AG09309 (cell line): ENCODE results near the gene NME5.

Source experiments
- DNase-seq: peaks from one replicate; pipeline ENCODE4 v3.0.0-alpha.2; 2010; ENCODE audit warnings: low read depth
- H3K4me3 ChIP-seq: 2 replicates; pipeline ENCODE4 v1.5.1; 2011; ENCODE audit warnings: mild to moderate bottlenecking, low read depth, low read length, moderate library complexity; ENCODE audit not compliant: control insufficient read depth
- TF ChIP-seq, protein P1 (sequence below): IDR thresholded peaks from 2 replicates; pipeline ENCODE4 v1.5.1; 2011; ENCODE audit warnings: mild to moderate bottlenecking, low read depth, low read length, inconsistent platforms; ENCODE audit not compliant: insufficient read depth, control insufficient read depth; ENCODE audit errors: missing control alignments

Gene NME5

DNA sequence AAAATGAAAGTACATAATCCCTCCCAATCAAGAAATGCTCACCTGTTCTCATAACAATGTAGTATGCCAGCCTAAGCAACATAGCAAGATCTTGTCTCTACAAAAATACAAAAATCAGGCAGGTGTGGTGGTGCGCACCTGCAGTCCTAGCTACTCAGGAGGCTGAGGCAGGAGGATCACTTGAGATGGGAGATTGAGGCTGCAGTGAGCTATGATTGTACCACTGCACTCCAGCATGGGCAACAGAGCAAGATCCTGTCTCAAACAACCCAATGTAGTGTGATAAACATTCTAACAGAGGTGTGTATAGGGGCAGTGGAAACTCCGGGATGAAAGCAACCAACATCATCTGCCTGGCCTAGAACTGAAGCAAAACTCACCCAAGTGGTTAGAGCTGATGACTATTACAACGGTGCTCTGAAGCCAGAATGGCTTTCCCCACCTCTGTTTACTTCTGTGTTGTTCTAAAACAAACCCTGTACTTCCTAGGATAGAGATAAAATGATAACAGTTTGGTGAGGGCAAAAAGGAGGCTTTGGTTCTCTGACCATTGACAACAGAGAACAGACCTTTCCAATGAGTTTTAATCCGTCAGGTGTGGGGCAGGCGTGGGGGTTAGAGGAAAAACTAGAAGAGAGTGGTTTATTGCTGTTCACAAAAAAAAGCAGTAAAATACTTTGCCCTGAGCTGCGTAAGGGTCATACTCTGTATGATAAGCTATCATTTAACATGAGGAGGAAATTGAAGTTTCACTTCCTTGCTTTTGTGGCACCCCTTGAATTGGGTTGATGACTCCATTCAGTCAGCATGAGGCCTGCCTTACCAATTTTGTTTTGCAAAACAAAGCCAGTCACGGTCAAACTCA is 36.5 kb downstream of the NME5 start:
- no peak overlapping the region for H3K4me3 ChIP-seq
- TF ChIP-seq, protein P1, sequence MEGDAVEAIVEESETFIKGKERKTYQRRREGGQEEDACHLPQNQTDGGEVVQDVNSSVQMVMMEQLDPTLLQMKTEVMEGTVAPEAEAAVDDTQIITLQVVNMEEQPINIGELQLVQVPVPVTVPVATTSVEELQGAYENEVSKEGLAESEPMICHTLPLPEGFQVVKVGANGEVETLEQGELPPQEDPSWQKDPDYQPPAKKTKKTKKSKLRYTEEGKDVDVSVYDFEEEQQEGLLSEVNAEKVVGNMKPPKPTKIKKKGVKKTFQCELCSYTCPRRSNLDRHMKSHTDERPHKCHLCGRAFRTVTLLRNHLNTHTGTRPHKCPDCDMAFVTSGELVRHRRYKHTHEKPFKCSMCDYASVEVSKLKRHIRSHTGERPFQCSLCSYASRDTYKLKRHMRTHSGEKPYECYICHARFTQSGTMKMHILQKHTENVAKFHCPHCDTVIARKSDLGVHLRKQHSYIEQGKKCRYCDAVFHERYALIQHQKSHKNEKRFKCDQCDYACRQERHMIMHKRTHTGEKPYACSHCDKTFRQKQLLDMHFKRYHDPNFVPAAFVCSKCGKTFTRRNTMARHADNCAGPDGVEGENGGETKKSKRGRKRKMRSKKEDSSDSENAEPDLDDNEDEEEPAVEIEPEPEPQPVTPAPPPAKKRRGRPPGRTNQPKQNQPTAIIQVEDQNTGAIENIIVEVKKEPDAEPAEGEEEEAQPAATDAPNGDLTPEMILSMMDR: no peak
- no peak for DNase-seq

DNA sequence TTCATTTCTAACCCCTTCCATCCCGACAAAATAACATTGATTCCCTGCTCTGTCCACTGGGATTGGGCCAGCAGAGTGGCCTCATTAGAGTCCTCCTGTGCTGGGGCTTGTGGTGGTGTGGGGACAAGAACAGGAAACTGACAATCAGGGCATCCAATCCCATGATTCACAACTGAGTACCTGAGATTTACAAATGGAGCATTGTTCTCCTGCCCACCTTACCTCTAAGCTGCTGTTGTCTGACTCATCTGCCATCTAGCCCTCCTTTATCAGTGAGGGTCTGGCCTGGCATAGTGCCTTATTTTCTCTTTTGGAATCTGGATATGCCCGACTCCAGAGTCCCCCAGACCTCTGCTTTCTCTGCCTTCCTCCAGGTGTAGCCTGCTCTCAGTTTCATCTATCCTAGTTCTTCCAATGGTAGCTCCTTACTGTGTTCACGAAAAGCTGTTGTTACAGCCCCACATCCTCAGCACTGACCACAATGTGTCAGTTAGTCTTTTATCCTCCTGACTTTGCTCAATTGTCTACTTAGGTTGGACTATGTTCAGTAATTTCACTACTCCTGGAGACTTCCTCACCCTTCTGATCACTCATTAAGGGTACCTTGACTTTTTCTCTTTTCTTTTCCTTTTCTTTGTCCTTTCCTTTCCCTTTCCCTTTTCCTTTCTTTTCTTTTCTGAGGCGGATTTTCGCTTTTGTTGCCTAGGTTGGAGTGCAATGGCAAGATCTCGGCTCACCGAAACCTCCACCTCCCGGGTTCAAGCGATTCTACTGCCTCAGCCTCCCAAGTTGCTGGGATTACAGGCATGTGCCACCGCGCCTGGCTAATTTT is 42.0 kb downstream of the NME5 start:
- TF ChIP-seq, protein P1: no peak
- H3K4me3 ChIP-seq: no peak overlapping the region
- DNase-seq: no peak

DNA sequence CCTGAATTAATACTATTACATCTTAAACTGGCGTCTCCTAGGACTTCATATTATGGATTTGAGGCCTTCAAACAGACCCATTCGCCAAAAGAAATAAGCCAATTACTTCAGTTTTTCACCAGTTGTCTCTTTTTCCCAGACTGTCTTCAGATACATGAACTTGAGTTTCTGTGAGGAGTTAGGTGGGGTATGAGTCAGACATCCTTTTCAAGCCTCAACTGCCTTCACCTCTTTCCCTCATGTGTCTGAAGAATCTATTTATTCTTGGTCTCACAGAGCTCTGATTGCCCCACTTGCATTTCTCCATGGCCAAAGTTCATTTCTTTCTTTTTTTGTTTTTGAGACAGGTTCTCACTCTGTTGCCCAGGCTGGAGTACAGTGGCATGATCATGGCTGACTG is 42.9 kb downstream of the NME5 start:
- DNase-seq: no peak
- no peak overlapping the region for H3K4me3 ChIP-seq
- TF ChIP-seq, protein P1: no peak

DNA sequence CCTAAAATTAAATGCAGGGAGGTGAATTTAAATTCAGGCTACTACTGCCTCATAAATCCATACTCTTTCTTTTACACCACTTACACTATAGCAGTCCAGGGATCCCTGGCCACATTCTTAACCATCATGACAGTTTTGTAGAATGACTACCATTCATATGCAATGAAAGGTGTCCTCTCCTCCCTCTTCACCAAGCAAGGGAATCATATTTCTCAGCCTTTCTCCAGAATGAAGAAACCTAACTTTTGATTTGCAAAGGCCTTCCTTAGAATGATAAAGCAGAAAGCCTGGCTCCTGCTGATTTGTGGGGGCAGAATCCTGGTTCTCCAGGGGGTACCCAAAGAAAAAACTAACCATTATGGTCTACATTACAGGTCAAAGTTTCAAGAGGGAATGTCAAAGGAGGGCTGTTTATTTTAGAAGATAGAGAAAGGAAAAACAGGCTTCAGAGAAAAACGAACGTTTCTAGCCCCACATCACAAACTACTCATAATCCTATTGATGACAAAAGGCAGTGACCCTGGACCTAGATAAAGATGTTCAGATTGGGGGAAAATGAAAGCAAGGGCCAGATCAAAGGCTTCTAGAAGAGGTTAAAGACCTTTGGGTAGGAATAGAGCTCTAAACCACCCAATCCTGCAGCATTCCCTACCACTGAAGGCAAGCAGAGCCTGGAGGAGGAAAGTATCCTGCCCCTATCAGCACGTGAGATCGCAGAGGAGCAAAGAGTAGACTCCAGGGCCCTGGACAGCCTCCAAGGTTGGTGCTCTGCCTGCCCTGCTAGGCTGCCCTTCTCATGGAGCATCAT is 43.9 kb downstream of the NME5 start:
- no peak for DNase-seq
- H3K4me3 ChIP-seq: no peak overlapping the region
- TF ChIP-seq, protein P1: no peak

DNA sequence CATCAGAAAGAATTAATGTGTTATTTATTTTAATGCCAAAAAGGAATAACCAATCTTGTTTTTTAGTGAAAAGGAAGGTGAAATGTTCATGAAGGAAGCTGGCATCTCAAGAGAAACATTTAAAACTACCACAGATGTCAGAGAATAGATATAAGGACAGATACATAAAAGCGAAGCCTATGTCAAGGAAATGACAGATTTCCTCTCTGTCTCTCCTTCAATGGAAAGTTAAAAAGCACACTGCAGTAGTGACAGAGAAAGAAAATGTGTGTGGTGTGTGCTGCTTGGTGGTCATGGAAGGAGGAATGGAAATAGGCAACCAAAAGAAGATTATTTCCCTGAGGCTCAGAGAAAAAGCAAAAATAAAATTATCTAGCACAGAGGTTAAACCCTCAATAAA is 46.2 kb downstream of the NME5 start:
- TF ChIP-seq, protein P1: no peak
- H3K4me3 ChIP-seq: no peak overlapping the region
- no peak for DNase-seq

DNA sequence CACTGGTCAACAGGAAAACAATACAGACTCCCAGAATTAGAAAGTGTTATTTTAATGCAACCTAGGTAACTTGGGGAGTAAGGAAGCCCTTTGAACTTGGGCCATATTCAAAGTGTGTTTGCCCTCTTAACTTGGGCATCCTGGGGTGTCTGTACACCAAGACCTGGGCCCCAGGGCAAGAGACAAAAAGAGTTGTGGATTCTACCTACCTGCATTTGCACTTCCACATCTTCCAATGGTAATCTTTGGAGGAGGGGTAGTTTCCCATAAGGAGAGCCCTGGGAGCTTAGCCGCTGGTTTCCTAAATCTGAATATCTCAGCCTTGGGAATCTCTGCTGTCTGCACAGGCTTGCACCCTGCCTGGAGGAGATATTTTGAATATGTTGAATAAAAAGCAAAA is 46.9 kb downstream of the NME5 start:
- no peak overlapping the region for H3K4me3 ChIP-seq
- TF ChIP-seq, protein P1: no peak
- no peak for DNase-seq
